Stimulated activated CD8-positive, alpha-beta memory T cell treated with anti-CD3 and anti-CD28 coated beads, Interleukin-4, amount 100 ng/mL, for 1 hour (primary cell): Measurements from ENCODE around the gene ITCH.
"Not testable (repeated sequence)": the region's sequence is repeated elsewhere in the genome, so short reads cannot be mapped to it uniquely, and the experiment has no call there.

ENCODE experiments used
- DNase-seq, 2 donors: peaks; one replicate each; pipeline ENCODE4 v3.0.0-alpha.2; 2020; ENCODE audit warnings: low read depth in 2 of 2, low spot score in 1 of 2

ITCH gene

GRCh38 chr20:34343458-34344211, 19.4 kb upstream of the ITCH start:
- no peak for DNase-seq

- DNase-seq: no peak
Observed at GRCh38 chr20:34344238-34344637, 18.8 kb upstream of the ITCH start.

GRCh38 chr20:34345402-34345736, 17.7 kb upstream of the ITCH start:
- DNase-seq: no peak

- not testable (repeated sequence) for DNase-seq
Observed at GRCh38 chr20:34345839-34346532, 17.1 kb upstream of the ITCH start.

- DNase-seq: not testable (repeated sequence)
Observed at GRCh38 chr20:34346533-34346865, 16.6 kb upstream of the ITCH start.

GRCh38 chr20:34347571-34347970, 15.5 kb upstream of the ITCH start:
- no peak for DNase-seq

- DNase-seq: no peak
Observed at GRCh38 chr20:34350095-34350494, 13.0 kb upstream of the ITCH start.

GRCh38 chr20:34353467-34353866, 9.6 kb upstream of the ITCH start:
- not testable (repeated sequence) for DNase-seq

GRCh38 chr20:34355427-34355826, 7.6 kb upstream of the ITCH start:
- no peak for DNase-seq

- not testable (repeated sequence) for DNase-seq
Observed at GRCh38 chr20:34359729-34360128, 3.3 kb upstream of the ITCH start.

- no peak for DNase-seq
Observed at GRCh38 chr20:34362502-34363061, 491 bp upstream of the ITCH start.

GRCh38 chr20:34363465-34364222, 571 bp downstream of the ITCH start:
- DNase-seq: no peak

GRCh38 chr20:34364223-34364506, 1.1 kb downstream of the ITCH start:
- no peak for DNase-seq

- no peak for DNase-seq
Observed at GRCh38 chr20:34365765-34366213, 2.7 kb downstream of the ITCH start.

GRCh38 chr20:34367155-34367554, 4.1 kb downstream of the ITCH start:
- DNase-seq: no peak

- not testable (repeated sequence) for DNase-seq
Observed at GRCh38 chr20:34367911-34368310, 4.8 kb downstream of the ITCH start.

- no peak for DNase-seq
Observed at GRCh38 chr20:34368547-34368946, 5.5 kb downstream of the ITCH start.

GRCh38 chr20:34369265-34369664, 6.2 kb downstream of the ITCH start:
- DNase-seq: no peak

- no peak for DNase-seq
Observed at GRCh38 chr20:34370062-34370461, 7.0 kb downstream of the ITCH start.

GRCh38 chr20:34373445-34373844, 10.4 kb downstream of the ITCH start:
- DNase-seq: no peak

- no peak for DNase-seq
Observed at GRCh38 chr20:34374209-34374760, 11.2 kb downstream of the ITCH start.

- DNase-seq: no peak
Observed at GRCh38 chr20:34375977-34376430, 12.9 kb downstream of the ITCH start.
